ENCODE measurements around the gene FAM117A. TPM values are rescaled to one million over a fixed set of nuclear protein-coding genes. Genes with fewer than 3 reads are reported as not detected.

Gene FAM117A
- polyA plus RNA-seq, 2 donors, result 4.8 to 5.9 TPM

GRCh38 chr17:49742166-49742638 lies 21.7 kb downstream of the FAM117A start:
- no peak overlapping the region for H3K4me3 ChIP-seq (ENCODE audit: low read depth in 1 of 2, low read length in 2 of 2)
- H3K27ac ChIP-seq (ENCODE audit: low read depth in 2 of 2, low read length in 1 of 2), result peak overlapping the region; percentile 57 to 63
- H3K4me1 ChIP-seq (ENCODE audit: control insufficient read depth in 2 of 2, insufficient read depth in 2 of 2, low read length in 1 of 2), result peaks cover 5 to 9% of the 10 kb centered on the region in 2 donors
- 41 to 46% methylated on average over 1 of the region's 1 CpG for WGBS, 2 donors
- H3K27me3 ChIP-seq (ENCODE audit: control insufficient read depth in 1 of 2, insufficient read depth in 2 of 2, low read length in 2 of 2), result no peaks in the 10 kb centered on the region
- no peaks in the 10 kb centered on the region for H3K36me3 ChIP-seq (ENCODE audit: control insufficient read depth in 2 of 2, insufficient read depth in 2 of 2, low read length in 1 of 2)
- H3K9me3 ChIP-seq (ENCODE audit: control insufficient read depth in 2 of 2, insufficient read depth in 1 of 2, low read depth in 1 of 2, low read length in 1 of 2), result no peaks in the 10 kb centered on the region

GRCh38 chr17:49741692-49742076 lies 22.2 kb downstream of the FAM117A start:
- peaks cover 5 to 9% of the 10 kb centered on the region in 2 donors for H3K4me1 ChIP-seq (ENCODE audit: control insufficient read depth in 2 of 2, insufficient read depth in 2 of 2, low read length in 1 of 2)
- WGBS, 2 donors, result 35 to 40% methylated on average over 3 of the region's 3 CpGs

DNA sequence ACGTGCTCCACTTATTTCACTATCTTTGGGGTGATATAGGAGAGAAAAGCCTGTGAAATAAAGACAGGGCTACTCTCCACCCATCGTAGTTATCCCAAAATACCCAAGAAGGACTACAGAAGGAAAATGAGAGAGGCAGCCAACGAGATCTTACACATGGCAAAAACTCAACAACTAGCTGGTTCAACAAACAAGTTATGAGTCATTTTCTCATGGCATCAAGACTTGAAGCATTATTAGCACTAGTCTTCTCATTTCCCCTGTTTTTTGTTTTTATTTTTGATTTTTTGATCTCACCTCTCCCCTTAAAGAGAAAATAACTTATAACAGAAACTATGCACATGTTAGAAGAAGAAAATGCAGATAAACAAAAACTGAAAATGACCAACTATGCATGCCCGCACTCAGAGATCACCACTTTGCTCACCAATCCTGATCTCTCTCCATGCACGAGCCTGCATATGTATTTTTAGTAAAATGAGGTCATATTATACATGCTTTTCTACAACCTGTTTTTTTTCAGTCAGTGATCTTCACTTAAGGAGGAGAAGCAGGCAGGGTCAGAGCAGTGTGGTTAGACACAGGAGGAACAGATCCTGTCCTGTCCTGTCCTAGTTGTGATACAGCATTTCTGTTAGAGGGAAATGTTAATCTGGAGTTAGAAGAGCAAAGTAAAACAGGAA lies 22.8 kb downstream of the FAM117A start:
- H3K27ac ChIP-seq (ENCODE audit: low read depth in 2 of 2, low read length in 1 of 2), result peak overlapping the region; percentile 80 to 90
- WGBS, 2 donors, result 20 to 30% methylated on average over 5 of the region's 5 CpGs
- no peaks in the 10 kb centered on the region for H3K36me3 ChIP-seq (ENCODE audit: control insufficient read depth in 2 of 2, insufficient read depth in 2 of 2, low read length in 1 of 2)

More at GRCh38 chr17:49741692-49742076, 22.2 kb downstream of the FAM117A start:
- Histone ChIP-seq H3K4me3 (ENCODE audit: low read depth in 1 of 2, low read length in 2 of 2) (no peak overlapping the region), H3K36me3 (ENCODE audit: control insufficient read depth in 2 of 2, insufficient read depth in 2 of 2, low read length in 1 of 2) (no peaks in the 10 kb centered on the region), H3K9me3 (ENCODE audit: control insufficient read depth in 2 of 2, insufficient read depth in 1 of 2, low read depth in 1 of 2, low read length in 1 of 2) (no peaks in the 10 kb centered on the region), H3K27me3 (ENCODE audit: control insufficient read depth in 1 of 2, insufficient read depth in 2 of 2, low read length in 2 of 2) (no peaks in the 10 kb centered on the region), H3K27ac (ENCODE audit: low read depth in 2 of 2, low read length in 1 of 2) (peak overlapping the region; percentile 66 to 83)

DNA sequence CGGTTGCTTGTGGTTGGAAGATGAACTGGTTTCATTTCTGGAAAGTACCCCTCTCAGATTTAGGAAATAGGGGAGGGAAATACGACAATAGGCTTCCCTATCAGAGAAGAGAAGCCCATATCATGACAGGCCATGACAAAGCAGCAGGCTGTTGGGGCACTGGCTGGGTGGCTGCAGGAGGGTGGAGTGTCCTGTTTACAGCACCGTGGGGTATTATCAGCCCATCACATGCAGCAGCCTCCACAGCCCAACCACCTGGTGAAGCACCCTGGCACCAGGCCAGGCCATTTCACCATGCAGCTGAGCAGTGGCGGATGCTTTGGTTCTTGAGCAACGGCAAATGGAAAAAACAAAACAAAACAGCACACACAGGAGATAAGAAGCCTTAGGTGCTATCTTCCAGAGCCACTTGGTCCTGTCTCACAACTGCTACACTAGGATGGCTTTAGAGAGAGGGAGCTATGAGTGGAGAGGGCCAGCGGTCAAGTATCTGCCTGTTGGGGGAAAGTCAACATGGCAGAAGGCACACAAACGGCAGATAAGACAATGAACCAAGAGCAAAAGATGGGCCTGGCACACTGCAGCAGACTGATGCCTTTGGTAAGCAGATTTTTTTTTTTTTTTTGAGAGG lies 24.2 kb downstream of the FAM117A start:
- Histone ChIP-seq H3K4me1 (ENCODE audit: control insufficient read depth in 2 of 2, insufficient read depth in 2 of 2, low read length in 1 of 2) (peaks cover 5 to 9% of the 10 kb centered on the region in 2 donors), H3K4me3 (ENCODE audit: low read depth in 1 of 2, low read length in 2 of 2) (no peak overlapping the region), H3K27ac (ENCODE audit: low read depth in 2 of 2, low read length in 1 of 2) (peak overlapping the region; percentile 68 to 72), H3K36me3 (ENCODE audit: control insufficient read depth in 2 of 2, insufficient read depth in 2 of 2, low read length in 1 of 2) (no peaks in the 10 kb centered on the region), H3K9me3 (ENCODE audit: control insufficient read depth in 2 of 2, insufficient read depth in 1 of 2, low read depth in 1 of 2, low read length in 1 of 2) (no peaks in the 10 kb centered on the region), H3K27me3 (ENCODE audit: control insufficient read depth in 1 of 2, insufficient read depth in 2 of 2, low read length in 2 of 2) (no peaks in the 10 kb centered on the region)
- 42 to 50% methylated on average over 7 of the region's 7 CpGs for WGBS, 2 donors

More for the DNA sequence above, 22.8 kb downstream of the FAM117A start:
- Histone ChIP-seq H3K4me3 (ENCODE audit: low read depth in 1 of 2, low read length in 2 of 2) (no peak overlapping the region), H3K4me1 (ENCODE audit: control insufficient read depth in 2 of 2, insufficient read depth in 2 of 2, low read length in 1 of 2) (peaks cover 5 to 9% of the 10 kb centered on the region in 2 donors), H3K9me3 (ENCODE audit: control insufficient read depth in 2 of 2, insufficient read depth in 1 of 2, low read depth in 1 of 2, low read length in 1 of 2) (no peaks in the 10 kb centered on the region), H3K27me3 (ENCODE audit: control insufficient read depth in 1 of 2, insufficient read depth in 2 of 2, low read length in 2 of 2) (no peaks in the 10 kb centered on the region)

- Histone ChIP-seq H3K27me3 (ENCODE audit: control insufficient read depth in 1 of 2, insufficient read depth in 2 of 2, low read length in 2 of 2) (no peaks in the 10 kb centered on the region), H3K4me3 (ENCODE audit: low read depth in 1 of 2, low read length in 2 of 2) (no peak overlapping the region), H3K27ac (ENCODE audit: low read depth in 2 of 2, low read length in 1 of 2) (peak overlapping the region; percentile 42 to 47), H3K4me1 (ENCODE audit: control insufficient read depth in 2 of 2, insufficient read depth in 2 of 2, low read length in 1 of 2) (peaks cover 5 to 9% of the 10 kb centered on the region in 2 donors), H3K9me3 (ENCODE audit: control insufficient read depth in 2 of 2, insufficient read depth in 1 of 2, low read depth in 1 of 2, low read length in 1 of 2) (no peaks in the 10 kb centered on the region), H3K36me3 (ENCODE audit: control insufficient read depth in 2 of 2, insufficient read depth in 2 of 2, low read length in 1 of 2) (no peaks in the 10 kb centered on the region)
- 76 to 81% methylated on average over 5 of the region's 5 CpGs for WGBS, 2 donors
Observed at GRCh38 chr17:49738456-49739163, 25.3 kb downstream of the FAM117A start.

DNA sequence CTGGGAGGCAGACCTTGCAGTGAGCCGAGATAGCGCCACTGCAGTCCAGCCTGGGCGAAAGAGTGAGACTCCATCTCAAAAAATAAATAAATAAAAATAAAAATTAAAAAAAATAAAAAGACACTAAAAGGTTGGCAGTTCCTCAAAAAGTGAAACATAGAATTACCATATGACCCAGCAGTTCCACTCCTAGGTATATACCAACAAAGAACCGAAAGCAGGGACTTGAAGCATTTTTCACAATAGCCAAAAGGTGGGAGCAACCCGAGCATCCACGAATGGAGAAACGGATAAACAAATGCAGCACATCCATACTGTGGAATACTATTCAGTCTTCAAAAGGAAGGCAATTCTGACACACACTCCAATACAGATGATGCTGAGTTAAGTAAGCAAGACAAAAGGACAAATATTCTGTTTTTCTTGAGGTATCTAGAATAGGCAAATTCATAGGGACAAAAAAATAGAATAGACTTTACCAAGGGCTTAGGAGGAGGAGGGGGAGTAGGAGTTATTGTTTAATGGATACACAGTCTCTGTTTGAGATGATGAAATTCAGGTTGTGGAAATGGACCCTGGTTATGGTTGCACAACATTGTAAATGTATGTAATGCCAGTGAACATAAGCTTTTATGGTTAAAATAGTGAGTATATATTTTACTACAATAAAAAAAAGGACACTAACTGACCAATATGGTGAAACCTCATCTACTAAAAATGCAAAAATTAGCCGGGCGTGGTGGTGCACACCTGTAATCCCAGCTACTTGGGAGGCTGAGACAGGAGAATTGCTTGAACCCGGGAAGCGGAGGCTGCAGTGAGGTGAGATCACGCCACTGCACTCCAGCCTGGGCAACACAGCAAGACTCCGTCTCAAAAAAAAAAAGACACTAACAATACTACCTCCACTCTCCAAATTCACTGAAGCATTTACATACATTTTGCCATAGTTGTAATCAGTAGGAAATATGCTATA lies 29.1 kb downstream of the FAM117A start:
- H3K4me3 ChIP-seq (ENCODE audit: low read depth in 1 of 2, low read length in 2 of 2), result no peak overlapping the region
- WGBS, 2 donors, result 94 to 95% methylated on average over 13 of the region's 13 CpGs
- H3K36me3 ChIP-seq (ENCODE audit: control insufficient read depth in 2 of 2, insufficient read depth in 2 of 2, low read length in 1 of 2), result no peaks in the 10 kb centered on the region
- no peaks in the 10 kb centered on the region for H3K9me3 ChIP-seq (ENCODE audit: control insufficient read depth in 2 of 2, insufficient read depth in 1 of 2, low read depth in 1 of 2, low read length in 1 of 2)
- no peaks in the 10 kb centered on the region for H3K27me3 ChIP-seq (ENCODE audit: control insufficient read depth in 1 of 2, insufficient read depth in 2 of 2, low read length in 2 of 2)
- peaks cover 4 to 12% of the 10 kb centered on the region in 2 donors for H3K4me1 ChIP-seq (ENCODE audit: control insufficient read depth in 2 of 2, insufficient read depth in 2 of 2, low read length in 1 of 2)
- H3K27ac ChIP-seq (ENCODE audit: low read depth in 2 of 2, low read length in 1 of 2), result no peak overlapping the region

- WGBS, 2 donors, result 63 to 70% methylated on average over 4 of the region's 4 CpGs
- Histone ChIP-seq H3K4me1 (ENCODE audit: control insufficient read depth in 2 of 2, insufficient read depth in 2 of 2, low read length in 1 of 2) (peaks cover 4 to 11% of the 10 kb centered on the region in 2 donors), H3K27ac (ENCODE audit: low read depth in 2 of 2, low read length in 1 of 2) (no peak overlapping the region)
Observed at GRCh38 chr17:49731435-49731831, 32.5 kb downstream of the FAM117A start.

GRCh38 chr17:49730785-49731434 lies 33.0 kb downstream of the FAM117A start:
- Histone ChIP-seq H3K36me3 (ENCODE audit: control insufficient read depth in 2 of 2, insufficient read depth in 2 of 2, low read length in 1 of 2) (no peaks in the 10 kb centered on the region), H3K4me3 (ENCODE audit: low read depth in 1 of 2, low read length in 2 of 2) (no peak overlapping the region), H3K4me1 (ENCODE audit: control insufficient read depth in 2 of 2, insufficient read depth in 2 of 2, low read length in 1 of 2) (peaks cover 4 to 11% of the 10 kb centered on the region in 2 donors), H3K27me3 (ENCODE audit: control insufficient read depth in 1 of 2, insufficient read depth in 2 of 2, low read length in 2 of 2) (no peaks in the 10 kb centered on the region), H3K27ac (ENCODE audit: low read depth in 2 of 2, low read length in 1 of 2) (peak overlapping the region; percentile 46 to 51), H3K9me3 (ENCODE audit: control insufficient read depth in 2 of 2, insufficient read depth in 1 of 2, low read depth in 1 of 2, low read length in 1 of 2) (no peaks in the 10 kb centered on the region)
- 62 to 68% methylated on average over 5 of the region's 5 CpGs for WGBS, 2 donors

More at GRCh38 chr17:49731435-49731831, 32.5 kb downstream of the FAM117A start:
- H3K9me3 ChIP-seq (ENCODE audit: control insufficient read depth in 2 of 2, insufficient read depth in 1 of 2, low read depth in 1 of 2, low read length in 1 of 2), result no peaks in the 10 kb centered on the region
- no peaks in the 10 kb centered on the region for H3K27me3 ChIP-seq (ENCODE audit: control insufficient read depth in 1 of 2, insufficient read depth in 2 of 2, low read length in 2 of 2)
- no peak overlapping the region for H3K4me3 ChIP-seq (ENCODE audit: low read depth in 1 of 2, low read length in 2 of 2)
- no peaks in the 10 kb centered on the region for H3K36me3 ChIP-seq (ENCODE audit: control insufficient read depth in 2 of 2, insufficient read depth in 2 of 2, low read length in 1 of 2)

Measured in esophagus (tissue), 2 donors.